Measurements from ENCODE around the gene ZNF76.

Gene ZNF76

DNA sequence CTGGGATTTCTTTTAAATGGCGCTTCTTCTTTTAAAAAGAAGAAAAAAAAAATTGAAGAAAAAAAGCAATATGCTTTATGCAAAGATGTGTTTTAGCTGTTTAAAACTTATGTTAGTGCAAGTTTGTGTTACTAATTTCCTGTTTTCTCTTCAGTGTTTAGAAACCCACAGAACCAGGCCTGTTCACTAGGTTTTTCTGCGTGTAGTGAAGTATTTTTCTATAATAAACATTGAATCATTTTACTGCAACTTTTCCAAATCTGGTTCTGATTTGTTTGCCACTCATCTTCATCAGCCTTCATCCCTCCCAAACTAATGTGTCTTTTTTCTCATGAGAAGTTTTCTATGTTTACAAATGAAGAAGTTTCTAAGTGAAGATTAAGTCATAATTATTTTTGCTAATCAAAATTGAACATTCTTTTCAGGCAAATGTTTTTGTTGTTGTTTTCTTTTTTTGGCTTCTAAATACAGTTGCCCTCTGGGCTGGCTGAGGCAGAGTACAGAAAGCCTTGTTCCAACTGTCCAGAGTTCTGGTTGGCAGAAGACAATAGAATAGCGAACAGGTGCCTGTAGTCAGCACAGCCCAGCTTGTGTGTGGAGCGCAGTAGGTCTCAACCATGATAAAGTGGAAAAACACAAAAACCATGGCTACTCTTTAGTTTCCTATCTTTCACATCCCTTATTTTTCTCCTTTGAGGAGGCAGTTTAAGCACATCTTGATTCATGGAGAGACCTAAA is 14.5 kb downstream of the ZNF76 start:
- DNase-seq: no peak

DNA sequence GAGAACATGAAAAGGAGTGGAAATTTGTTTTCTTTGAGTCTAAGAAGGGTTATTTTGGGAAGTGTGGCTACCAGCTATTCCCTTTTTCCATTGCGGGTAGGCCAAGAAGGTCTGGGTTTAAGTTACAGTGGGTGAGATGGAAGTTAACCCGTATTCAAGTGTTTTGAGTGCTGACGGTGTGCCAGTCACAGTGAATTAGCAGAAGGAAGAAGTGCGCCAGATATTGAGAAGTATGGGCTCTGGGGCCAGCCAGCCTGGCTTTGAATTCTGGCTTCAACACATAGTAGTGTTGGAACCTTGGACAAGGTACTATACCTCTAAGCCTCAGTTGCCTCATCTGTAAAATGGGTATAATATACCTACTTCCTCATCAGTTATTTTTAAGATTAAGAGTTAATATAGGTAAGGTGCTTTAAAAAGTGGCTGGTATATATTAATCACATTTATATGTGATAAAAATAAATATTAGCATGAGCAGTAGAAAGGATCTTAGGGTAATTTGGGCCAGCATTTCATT is 16.3 kb downstream of the ZNF76 start:
- no peak for DNase-seq

DNA sequence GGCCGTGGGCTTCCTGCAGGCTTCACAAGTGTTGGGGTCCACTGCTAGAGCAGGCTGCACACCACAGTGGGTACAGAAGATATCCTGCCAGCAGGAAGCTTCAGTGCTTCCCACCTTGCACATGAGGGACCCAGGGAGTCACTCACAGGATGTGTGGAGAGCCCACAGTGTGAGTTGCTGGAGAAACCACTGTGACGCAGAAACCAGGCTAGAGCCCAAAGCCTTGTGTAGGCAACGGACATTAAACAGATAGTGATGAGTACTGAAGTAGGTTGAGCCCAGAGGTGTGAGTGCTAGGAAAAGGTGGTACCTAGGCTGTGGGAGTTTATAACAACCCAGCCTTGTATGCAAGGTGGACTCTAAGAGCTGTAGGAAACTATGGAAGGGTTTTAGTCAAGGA is 19.2 kb downstream of the ZNF76 start:
- DNase-seq: no peak

DNA sequence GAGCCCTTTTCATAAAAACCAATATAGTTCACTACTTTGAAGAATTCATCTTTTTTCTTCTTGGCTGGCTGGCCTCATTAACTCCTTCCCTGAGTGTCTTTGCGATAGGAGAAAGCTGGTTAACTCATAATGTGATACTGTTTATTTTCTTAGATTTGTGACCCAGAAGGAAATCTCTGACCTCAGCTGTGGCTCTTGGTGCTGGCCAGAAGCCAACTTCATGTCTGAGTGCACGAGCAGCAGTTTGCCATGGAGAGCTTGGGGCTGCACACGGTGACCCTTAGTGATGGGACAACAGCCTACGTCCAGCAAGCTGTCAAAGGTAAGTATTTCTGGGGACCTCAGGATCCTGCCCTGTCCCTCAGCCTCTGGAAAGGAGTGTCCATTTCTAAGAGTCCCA is 21.4 kb downstream of the ZNF76 start:
- DNase-seq: no peak

DNA sequence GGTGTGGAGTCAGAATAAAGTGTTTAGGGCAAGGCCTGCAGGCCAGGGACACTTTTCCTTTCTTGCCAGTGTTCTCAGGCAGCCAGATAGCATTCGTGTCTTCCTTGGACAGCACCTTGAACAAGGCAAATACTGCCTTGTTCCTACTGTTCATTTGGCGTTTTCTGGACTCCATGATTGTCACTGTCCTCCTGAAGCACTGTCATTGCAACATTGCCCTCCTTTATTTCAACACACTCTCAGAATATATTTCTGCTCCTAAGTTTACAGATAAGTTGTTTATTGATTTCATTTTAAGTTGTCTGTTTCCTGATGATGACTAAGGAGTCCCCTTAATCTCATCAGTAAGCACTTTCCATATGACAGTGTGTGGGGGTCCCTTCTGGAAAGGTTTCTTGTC is 22.9 kb downstream of the ZNF76 start:
- DNase-seq: no peak

DNA sequence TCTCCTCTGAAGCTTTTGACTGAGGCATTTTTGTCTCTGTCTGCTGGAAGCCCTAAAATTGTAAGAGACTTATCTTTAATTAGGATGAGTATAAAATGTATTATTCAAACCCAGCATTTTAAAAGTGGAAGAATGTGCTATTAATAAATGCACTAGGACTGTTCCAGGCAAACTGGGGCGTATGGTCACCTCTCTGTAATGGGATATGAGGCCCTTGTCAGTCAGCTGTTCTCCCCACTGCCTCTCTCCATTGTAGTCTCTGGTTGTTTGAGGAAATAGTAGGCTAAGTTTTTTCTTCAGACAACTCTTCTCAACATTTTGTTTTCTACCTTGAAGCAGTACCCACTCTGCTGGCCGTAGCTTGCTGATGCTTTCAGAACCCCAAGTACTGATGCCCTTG is 23.8 kb downstream of the ZNF76 start:
- no peak for DNase-seq

DNA sequence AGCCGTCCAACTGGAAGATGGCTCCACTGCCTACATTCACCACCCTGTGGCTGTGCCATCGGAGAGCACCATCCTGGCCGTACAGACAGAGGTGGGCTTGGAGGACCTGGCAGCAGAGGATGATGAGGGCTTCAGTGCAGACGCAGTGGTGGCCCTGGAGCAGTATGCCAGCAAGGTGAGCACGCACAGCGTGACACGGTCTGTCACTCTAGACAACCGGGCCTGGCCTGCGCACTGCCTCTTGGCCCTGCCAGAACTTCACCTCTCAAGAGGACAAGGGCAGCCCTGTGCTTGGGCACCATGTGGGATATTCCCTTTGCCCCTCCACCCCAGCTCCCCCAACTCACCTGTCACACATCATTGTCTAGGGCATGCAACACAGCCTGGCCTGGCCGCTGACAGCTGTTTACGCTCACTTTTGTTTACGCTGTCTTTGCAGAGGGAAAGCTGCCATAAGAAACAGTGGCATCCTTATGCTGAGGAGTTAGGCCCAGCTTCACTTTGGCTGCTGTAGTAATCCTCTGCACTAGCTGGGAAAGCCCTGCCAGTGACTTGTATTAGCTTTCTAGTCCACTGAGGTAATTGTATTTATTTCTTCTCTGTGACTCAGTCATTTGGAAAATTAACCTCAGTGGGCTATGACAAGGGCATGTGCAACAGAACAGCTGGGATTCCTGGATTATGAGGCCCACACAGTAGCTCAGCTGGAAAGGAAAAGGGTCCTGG is 28.3 kb downstream of the ZNF76 start:
- no peak for DNase-seq

DNA sequence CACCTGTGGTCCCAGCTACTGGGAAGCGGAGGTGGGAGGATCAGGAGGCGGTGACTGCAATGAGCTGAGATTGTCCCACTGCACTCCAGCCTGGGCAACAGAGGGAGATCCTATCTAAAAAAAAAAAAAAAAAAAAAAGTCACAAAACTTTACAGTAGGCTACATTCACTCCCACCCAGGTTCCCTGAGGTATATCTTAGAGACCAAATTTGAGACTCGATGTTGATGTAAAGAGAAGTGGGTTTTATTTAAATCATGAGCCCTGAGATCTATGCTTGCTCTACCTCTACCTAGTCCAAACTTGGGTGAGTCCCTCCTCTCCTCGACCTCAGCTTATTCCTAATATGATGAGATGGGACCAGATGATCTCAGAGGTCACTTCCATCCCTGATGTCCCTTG is 29.3 kb downstream of the ZNF76 start:
- no peak for DNase-seq

DNA sequence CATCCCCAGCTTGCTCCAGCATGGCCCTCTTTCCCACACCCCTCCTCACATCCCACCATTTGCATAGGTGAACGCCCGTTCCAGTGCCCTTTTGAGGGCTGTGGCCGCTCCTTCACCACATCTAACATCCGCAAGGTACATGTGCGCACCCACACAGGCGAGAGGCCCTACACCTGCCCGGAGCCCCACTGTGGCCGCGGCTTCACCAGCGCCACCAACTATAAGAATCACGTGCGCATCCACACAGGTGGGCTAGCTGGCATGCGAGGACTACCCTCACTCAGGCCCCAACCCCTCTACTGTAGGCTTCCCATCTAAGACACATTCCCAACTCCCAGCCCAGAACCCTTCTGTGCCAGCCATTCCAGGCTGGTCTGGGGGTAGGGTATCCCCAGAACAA is 32.0 kb downstream of the ZNF76 start:
- no peak for DNase-seq

DNA sequence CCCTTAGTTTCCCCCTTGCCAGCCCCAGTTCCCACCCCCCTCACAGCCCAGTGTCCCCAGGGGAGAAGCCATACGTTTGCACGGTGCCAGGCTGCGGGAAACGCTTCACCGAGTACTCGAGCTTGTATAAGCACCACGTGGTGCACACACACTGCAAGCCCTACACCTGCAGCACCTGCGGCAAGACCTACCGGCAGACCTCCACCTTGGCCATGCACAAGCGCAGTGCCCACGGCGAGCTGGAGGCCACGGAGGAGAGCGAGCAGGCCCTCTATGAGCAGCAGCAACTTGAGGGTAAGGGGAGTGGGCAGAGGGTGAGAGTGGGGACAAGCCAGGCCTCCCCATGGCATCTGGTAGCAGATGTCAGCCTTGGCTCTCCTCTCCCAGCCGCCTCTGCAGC is 33.0 kb downstream of the ZNF76 start:
- no peak for DNase-seq

DNA sequence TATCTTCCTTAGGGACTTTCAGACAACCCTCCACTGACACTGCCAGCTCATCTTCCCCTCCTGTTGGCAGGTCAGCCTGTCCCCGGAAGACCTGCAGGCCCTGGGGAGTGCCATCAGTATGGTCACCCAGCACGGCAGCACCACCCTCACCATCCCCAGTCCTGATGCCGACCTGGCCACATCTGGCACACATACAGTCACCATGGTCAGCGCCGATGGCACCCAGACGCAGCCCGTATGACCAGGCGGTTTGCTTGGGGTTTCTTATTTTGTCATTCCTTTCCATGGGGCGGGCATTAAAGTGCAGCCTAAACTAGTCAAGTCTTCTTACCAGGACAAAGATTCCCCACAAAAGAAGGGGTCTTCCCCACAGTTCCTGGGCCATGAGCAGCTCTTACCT is 34.1 kb downstream of the ZNF76 start:
- DNase-seq: no peak

DNA sequence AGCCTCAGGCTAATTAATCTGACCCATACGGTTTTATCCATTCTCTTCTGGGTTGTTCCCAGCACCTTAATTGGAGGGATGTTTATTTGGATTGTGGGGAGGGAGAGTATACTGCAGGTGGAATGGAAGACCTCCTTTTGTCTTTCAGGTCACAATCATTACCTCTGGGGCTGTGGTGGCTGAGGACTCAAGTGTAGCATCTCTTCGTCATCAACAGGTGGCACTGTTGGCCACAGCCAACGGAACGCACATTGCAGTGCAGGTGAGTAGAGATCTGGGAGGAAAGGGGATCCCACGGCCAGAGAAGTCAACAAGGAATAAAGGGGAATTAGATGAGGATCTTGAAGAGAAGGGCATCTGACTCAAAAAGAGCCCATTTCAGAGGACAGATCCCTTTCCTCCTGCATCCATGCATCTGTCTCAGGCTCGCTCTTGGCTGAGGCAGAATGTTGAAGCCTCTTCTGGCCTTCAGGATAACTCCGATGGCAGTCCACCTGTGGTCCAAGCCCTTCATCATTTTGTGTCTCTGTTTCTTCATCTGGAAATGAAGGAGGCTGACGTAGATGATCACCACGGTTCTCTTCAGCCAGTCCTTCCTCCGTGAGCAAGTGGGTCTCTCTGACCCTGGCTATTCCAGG is 34.9 kb downstream of the ZNF76 start:
- no peak for DNase-seq

DNA sequence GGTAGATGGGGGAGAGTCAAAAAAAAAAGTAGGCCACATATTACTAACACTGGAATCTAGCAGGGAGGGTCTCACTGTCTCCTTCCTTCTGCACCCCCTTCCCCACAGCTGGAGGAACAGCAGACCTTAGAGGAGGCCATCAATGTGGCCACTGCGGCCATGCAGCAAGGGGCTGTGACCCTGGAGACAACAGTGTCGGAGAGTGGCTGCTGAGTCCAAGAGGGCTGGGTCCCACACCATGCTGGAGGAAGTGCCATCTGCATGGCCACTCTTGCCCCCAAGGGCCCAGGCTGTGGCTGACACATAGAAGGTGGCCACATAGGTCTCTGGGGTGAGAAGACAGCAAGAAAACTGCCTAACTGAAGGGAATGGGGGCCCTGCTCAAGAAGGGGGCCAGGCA is 35.5 kb downstream of the ZNF76 start:
- no peak for DNase-seq

DNA sequence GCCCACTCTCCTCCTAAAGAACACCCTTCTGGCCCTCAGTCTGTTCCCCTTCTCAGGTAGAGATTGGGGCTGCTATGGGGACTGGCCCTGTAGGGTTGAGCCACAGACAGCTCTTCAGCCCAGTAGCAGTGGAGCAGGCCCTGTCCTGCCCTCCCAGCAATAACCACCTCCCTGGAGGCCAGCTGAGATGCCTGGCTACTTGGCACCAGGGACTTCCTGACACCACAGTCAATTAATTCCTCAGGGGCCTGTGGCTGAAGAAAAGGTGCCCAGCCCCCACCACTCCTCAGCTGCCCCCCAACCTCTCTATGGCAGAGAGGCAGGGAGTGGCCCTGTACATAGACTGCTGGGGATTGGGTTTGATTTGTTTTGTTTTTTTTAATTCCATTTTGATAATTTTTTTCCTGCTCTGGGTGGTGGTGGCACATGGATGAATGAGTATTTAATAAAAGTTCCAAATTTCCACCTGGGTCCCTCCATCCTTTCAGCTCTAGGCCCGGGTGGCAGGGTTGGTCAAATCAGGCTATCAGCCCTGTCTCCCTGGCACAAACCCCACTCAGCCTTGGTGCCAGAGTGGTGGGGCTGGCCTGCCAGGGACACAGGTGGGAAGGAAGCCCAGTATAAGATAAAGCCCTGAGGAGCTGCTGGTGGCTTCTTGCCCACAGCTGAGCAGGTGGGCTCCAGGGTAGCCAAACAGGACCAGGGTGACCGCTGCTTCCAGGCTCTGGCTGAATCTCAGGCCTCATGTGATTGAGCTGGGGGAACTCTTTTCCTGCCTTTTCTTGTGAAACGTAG is 36.2 kb downstream of the ZNF76 start:
- no peak for DNase-seq

DNA sequence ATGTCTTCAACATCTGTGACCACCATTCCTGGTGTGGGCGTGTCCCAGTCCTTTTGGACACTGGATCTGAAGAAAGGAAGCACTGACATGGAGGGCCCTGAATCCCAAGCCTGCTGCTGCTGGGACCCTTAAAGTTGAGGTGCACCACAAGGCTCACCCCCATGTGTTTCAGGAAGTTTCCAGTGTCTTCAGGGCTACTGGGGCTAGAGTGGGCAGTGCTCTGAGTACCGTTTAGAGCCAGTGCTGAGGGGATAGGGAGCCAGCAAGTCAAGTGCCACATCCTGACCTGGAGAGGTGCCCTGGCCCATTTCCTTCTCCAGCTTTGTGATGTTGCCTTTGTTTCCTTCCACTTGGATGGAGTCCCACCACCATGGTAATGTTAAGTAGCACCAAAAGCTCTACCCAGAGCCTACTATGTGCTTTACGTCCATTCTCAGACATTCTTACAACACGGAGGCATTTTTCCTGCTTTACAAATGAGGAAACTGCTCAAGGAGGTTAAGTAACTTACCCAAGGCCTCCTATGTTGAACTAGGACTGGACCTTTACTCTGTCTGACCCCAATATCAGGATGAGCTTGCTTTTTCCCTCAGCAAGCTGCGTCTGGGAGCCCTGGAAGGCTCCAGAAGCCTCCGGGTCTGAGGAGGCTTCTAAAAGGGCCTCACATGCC is 37.5 kb downstream of the ZNF76 start:
- no peak for DNase-seq

DNA sequence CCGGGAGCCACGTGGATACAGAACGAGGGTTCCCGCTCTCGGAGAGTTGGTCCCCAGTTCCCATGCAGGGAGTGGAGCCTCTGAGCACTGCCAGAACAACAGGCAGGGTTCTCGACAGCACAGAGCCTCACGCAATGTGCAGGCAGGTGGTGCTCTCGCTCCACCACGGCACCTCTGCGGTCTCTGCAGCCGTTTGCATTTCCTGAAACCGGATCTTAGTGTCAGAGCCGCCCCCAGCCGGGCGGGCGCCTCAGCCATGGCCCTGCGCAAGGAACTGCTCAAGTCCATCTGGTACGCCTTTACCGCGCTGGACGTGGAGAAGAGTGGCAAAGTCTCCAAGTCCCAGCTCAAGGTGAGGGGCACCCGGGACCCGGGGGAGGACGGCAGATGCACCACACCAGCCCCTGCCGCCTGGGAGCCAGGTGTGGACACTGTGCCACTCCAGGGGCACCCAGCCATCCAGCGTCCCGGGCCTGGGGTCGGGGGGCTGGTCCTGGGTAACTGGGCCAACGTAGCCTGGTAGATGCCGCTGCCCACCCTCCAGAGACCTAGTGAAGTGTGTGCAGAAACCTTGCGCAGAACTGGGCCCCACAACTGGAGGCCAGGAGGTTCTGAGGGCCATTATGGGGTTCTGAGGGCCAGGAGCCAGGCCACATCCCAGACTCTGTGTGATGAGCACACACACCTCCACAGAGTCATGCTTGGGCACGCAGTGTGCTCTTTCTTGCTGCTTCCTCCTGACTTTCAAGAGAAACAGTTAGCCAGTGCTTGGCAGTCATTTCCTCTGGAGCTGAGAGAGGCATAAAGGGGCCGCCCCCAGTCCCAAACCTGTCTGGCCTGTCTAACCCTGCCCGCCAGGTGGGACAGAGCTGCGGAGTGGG is 38.3 kb downstream of the ZNF76 start, which contains the start of gene DEF6:
Gene DEF6, plus strand, starts transcription at position 218 of the 881 bp plus-strand sequence. Its CDS starts 39 bp downstream, at position 257.
- no peak for DNase-seq

DNA sequence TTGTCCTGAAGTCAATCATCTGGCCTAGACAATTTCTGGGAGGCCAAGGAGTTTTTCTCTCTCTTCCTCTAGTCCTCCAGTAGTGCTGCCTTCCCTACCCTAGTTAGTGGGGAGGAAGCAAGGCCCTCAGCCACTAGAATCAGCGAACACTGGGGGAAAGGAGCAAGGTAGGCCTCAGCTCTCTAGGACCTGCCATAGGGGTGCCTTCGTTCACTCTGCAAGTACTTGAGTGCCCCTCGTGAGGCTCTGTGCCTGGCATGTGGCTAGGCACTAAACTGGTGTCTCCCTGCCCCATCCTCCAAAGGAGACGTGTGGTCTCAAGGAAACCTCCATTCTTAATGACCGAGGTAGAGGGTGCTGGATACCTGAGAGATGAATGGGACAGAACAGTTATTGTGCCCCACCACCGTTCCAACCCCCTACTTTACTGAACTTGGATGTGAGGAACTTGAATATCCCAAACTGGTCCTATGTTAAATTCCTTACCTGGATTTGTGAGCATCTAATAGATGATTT is 39.1 kb downstream of the ZNF76 start:
- no peak for DNase-seq

DNA sequence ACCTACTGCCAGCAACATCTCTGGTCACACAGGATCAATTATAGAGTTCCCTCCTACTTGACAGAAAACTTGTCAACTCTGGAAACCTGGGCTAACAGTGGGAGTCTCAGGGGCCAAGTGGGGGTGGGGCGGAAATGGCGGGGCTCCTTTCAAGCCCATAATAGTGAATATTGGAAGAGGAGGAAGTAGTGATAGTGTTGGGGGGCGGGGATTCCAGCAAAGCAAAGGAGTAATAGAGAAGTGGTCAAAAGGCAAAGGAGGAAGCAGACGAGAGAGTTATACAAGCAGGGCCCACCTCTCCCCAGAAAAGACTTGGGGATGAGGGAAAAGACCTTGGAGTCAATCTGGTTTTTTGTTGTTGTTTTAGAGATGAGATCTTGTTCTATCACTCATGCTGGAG is 40.1 kb downstream of the ZNF76 start:
- DNase-seq: no peak

DNA sequence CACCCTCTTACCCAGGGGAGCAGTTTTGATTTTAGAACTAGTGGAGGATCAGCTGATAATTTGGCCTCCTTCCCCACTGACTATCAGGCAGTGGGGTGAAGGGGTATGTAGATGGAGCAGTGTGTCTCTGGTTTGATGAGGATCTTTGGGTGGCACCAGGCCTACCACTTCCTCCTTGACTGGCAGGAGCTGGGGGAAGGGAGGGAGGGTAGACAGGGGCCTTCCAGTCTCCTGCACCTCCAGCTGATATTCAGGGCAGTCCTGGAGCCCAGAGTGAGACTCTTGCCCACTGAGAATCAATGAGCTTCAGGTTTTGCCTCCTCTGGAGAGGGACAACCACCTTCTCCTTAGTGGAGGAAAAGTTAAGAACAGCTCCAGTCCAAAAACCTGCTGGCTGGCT is 41.3 kb downstream of the ZNF76 start:
- DNase-seq: no peak

DNA sequence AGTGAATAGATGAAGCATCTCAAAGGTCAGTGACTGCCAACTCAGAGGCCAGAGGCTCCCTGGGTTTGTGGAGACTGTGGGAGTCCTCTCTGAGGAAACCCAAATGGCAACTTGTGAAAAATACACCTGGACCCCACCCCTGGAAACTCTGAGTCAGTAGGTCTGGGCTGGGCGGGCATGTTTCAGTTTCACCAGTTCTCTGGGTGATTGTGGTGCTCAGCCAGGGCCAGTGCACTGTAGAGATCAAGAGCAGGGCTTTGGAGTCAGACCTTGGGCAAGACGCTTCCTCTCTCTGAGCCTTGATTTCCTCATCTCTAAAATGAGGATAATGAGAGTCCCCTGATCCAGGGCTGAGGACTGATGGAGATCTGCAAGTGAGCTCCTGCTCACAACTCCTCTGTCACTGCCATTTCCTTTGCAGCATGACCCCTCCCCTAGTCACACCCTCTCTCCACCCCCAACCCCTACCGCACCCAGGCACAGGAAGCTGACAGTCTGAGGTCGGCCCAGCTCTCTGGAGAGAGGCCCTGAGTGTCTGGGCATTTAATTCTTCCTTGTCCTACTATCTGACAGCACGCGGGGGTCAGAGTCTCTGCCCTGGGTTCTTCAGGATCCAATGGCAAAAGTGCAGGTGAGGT is 43.2 kb downstream of the ZNF76 start:
- no peak for DNase-seq

DNA sequence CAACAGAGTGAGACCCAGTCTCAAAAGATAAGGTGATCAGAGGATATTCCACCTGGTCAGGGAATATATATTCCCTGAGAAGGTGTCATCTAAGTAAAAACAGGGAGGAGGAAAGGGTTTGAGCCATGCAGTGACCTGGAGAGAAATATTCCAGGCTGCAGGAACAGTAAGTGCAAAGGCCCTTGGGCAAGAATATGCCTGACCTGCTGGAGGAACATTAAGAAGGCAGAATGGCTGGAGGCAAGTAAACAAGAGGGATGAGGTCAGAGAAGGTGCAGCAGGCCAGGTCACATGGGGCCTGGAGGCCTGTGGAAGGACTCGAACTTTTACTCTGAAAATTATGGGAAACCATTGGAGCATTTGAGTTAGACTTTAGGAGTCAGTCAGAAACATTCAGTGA is 44.8 kb downstream of the ZNF76 start:
- no peak for DNase-seq

All from NCI-H446 treated with DMSO at 0.1 percent for 48 hours (cell line).